HG02943 (cell line): ENCODE measurements around the gene ADAP1.
A peak's percentile ranks its signal among the peaks of the same experiment; 100 is the strongest.
"Not testable (repeated sequence)": the region's sequence is repeated elsewhere in the genome, so short reads cannot be mapped to it uniquely, and the experiment has no call there.

ENCODE experiments used
- ATAC-seq: cut with Tn5 transposase; IDR thresholded peaks from one replicate; pipeline ENCODE4 v1.9.1; 2021; ENCODE audit warnings: mild to moderate bottlenecking, low read depth, moderate library complexity; ENCODE audit not compliant: unreplicated experiment

The ADAP1 gene

GRCh38 chr7:924541-925231 is 29.8 kb downstream of the ADAP1 start:
- peak; percentile 49 for ATAC-seq

- not testable (repeated sequence) for ATAC-seq
Observed at GRCh38 chr7:924042-924441, 30.4 kb downstream of the ADAP1 start.

GRCh38 chr7:923108-924041 is 31.1 kb downstream of the ADAP1 start:
- ATAC-seq = peak; percentile 65

- no peak for ATAC-seq
Observed at GRCh38 chr7:922334-923107, 32.0 kb downstream of the ADAP1 start.

- ATAC-seq = no peak
Observed at GRCh38 chr7:921581-922333, 32.7 kb downstream of the ADAP1 start.

GRCh38 chr7:921071-921461 is 33.4 kb downstream of the ADAP1 start:
- no peak for ATAC-seq

GRCh38 chr7:920351-921070 is 34.0 kb downstream of the ADAP1 start:
- no peak for ATAC-seq

- no peak for ATAC-seq
Observed at GRCh38 chr7:919924-920341, 34.5 kb downstream of the ADAP1 start.

GRCh38 chr7:919114-919442 is 35.4 kb downstream of the ADAP1 start:
- ATAC-seq = no peak

- no peak for ATAC-seq
Observed at GRCh38 chr7:918441-919113, 35.9 kb downstream of the ADAP1 start.

- no peak for ATAC-seq
Observed at GRCh38 chr7:918118-918425, 36.4 kb downstream of the ADAP1 start.

- ATAC-seq = no peak
Observed at GRCh38 chr7:917255-918117, 37.0 kb downstream of the ADAP1 start.

GRCh38 chr7:916291-916941 is 38.1 kb downstream of the ADAP1 start:
- ATAC-seq = no peak

GRCh38 chr7:915291-916218 is 38.9 kb downstream of the ADAP1 start:
- no peak for ATAC-seq

GRCh38 chr7:914521-915194 is 39.8 kb downstream of the ADAP1 start:
- ATAC-seq = no peak

- ATAC-seq = no peak
Observed at GRCh38 chr7:913736-914520, 40.6 kb downstream of the ADAP1 start.
